IPS-18c (cell line): ENCODE data around the gene GTPBP10.
A peak's percentile ranks its signal among the peaks of the same experiment; 100 is the strongest.
"Not testable (repeated sequence)": the region's sequence is repeated elsewhere in the genome, so short reads cannot be mapped to it uniquely, and the experiment has no call there.

Experiments used
- H3K4me3 ChIP-seq: 2 replicates; pipeline ENCODE4 v1.7.0; 2013; ENCODE audit warnings: low read depth, mild to moderate bottlenecking, low read length, moderate library complexity; ENCODE audit not compliant: insufficient read depth
- H3K9me3 ChIP-seq: one replicate; pipeline ENCODE4 v1.6.1; 2013; ENCODE audit warnings: mild to moderate bottlenecking, low read length, moderate library complexity; ENCODE audit not compliant: control insufficient read depth, insufficient read depth

The GTPBP10 gene

DNA sequence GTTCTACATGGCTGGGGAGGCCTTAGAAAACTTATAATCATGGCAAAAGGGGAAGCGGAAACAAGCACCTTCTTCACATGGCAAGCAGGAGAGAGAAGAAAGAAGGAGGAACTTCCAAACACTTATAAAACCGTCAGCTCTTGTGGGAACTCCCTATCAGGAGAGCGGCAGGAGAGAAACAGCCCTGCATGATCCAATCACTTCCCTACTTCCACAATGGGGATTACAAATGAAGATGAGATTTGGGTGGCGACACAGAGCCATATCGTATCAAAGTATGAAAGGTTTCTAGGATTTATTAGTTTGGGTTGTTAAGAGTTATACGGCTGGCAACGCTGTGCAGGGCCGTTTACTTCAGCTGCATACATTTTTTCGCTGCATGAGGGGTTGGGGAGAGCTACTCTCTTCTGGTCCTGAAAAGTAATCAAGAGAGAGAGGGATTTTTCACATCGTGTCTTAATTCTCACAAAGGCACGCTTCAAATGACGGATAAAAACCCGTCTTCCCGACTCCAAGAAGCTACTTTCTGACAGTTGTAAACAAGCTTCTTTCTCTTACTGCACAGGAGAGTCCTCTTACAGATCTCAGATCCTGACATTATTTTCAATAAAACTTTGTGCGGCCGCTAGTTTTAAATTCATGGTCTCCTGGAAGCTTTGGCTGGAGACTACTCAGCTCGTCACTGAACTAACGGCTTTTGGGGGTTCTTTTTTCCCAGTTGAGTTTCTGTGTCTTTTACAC lies 751 bp upstream of the GTPBP10 start:
- Histone ChIP-seq H3K9me3 (peaks cover 3% of the 10 kb centered on the region), H3K4me3 (peak overlapping the region; percentile 99)

- Histone ChIP-seq H3K4me3 (no peak overlapping the region), H3K9me3 (peaks cover 3% of the 10 kb centered on the region)
Observed at GRCh38 chr7:90347759-90348158, 1.2 kb downstream of the GTPBP10 start.

DNA sequence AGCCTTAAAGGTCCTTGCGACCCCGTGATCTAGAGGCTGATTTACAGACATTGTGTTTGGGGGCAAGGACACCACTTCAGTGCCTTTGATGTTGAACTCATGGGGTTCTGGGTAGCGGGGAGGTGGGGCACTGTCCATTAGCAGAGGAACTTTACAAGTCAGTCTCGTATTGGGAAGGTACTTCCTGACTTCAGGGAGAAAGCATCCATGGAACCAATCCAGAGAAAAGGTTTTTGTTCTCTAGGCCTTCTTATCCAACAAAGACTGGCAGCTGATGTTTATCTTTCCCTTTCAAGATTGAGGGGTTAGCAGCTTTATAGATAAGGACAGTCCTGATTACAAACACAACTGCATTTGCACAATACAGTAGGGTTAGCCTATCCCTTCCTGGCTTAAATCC lies 2.8 kb downstream of the GTPBP10 start:
- Histone ChIP-seq H3K4me3 (no peak overlapping the region), H3K9me3 (peaks cover 3% of the 10 kb centered on the region)

GRCh38 chr7:90350032-90350431 lies 3.5 kb downstream of the GTPBP10 start:
- H3K4me3 ChIP-seq, H3K9me3 ChIP-seq: not testable (repeated sequence)

DNA sequence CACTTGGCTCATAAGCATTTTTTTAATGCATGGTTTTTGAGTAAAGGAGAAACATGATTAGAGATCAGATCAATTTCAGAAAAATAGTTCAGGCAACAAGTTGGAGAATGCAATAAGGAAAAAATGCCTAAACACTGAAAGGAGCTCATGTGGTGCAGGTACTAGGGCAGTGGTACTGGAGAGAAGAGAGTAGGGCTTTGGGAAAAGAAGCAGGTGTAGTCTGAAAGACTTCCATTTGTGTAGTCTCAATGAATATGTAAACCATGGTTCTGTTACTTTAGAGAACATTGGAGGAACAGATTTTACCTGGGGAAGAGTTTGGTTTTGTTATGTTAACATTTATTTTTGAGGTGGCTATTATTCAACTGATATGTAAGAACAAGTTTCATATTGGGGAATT lies 5.5 kb downstream of the GTPBP10 start:
- Histone ChIP-seq H3K4me3 (no peak overlapping the region), H3K9me3 (peaks cover under 1% of the 10 kb centered on the region)

DNA sequence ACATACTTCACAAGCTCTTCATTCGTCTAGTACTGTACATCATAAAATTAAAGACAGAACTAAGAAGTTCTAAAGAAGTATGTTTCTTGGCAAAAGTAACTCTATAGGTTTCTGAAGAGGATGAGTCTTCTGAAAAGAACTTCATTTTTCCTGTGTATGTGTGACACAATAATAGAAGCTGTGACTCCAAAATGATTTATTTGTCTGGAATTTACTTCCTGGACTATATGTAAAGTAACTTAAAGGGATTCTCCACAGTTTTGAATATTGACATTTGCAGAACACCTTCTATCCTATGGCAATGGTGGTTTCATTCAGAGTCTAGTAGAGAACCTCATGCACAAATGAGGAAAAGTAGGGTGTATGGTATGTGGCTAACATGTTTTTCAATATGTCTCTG lies 36.9 kb downstream of the GTPBP10 start:
- no peaks in the 10 kb centered on the region for H3K9me3 ChIP-seq
- no peak overlapping the region for H3K4me3 ChIP-seq

DNA sequence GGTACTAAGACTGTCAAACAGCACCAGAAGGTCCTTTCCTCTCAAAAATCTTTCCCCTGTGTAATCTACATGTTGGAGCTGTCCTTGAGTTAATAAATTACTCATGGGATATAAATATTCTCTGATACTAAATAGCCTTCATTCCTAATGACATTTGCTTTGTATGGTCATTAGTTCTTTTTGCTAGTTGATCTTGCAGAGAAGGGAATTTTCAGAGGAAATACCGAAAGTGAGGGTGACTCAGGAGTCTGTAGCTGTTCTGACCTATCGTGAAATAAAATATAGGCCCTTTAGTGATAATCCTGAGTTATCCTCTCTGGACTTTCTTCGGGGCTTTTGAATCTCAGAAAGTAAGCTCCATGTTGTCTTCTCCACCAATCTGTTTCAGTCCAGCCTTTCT lies 37.3 kb downstream of the GTPBP10 start:
- H3K9me3 ChIP-seq = no peaks in the 10 kb centered on the region
- H3K4me3 ChIP-seq = no peak overlapping the region

DNA sequence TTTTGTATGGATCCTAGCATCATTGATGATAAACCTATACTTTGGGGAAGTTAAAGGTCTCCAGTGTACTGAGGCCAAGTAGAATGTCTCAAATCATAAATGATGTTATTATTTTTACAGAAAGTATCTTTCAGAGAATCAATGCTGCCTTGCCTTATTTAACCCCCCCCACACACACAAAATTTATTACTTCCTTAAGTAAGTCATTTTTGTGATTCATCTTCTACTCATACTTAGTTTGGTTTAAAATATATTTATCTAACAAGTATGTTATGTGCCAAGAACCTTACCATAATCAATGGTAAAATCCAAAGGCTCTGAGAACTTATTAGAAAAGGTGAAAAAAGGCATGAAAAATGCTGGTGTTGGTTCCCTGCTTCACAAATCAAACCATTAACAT lies 37.9 kb downstream of the GTPBP10 start:
- no peak overlapping the region for H3K4me3 ChIP-seq
- H3K9me3 ChIP-seq = no peaks in the 10 kb centered on the region

DNA sequence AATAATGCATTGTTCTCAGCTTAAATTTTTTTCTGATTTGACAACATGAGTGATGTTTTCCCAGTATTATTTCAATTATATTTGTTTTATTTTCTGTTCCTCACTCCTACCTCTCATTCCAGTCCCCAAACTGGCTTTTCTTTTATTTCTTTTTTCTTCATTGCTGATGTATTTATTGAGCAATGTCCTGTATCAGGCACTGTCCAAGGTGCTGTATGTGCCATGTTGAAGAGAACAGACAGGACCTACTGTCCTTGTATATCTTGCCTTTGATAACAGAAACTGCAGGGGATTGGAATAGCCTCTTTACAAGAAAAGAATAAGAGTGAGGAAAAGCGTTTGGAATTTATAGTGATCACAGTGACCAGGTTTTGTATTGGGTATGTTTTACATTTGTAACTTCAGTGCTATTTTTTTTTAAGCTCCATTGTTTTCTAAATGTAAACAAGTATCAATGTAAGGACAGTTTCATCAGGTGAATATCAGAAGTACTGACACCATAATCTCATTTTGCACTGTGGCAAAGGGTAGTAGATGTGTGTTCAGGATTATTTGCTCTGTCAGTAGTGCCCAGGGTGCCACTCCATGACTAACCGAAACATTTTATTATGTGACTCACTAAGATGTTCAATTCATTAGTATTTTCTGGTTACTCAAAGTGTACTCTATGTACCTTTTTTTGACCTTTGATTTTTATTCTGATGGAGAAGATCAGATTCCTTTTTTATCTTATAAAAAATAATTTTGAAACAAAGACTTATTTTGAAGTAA lies 41.1 kb downstream of the GTPBP10 start:
- H3K9me3 ChIP-seq = no peaks in the 10 kb centered on the region
- H3K4me3 ChIP-seq = no peak overlapping the region

DNA sequence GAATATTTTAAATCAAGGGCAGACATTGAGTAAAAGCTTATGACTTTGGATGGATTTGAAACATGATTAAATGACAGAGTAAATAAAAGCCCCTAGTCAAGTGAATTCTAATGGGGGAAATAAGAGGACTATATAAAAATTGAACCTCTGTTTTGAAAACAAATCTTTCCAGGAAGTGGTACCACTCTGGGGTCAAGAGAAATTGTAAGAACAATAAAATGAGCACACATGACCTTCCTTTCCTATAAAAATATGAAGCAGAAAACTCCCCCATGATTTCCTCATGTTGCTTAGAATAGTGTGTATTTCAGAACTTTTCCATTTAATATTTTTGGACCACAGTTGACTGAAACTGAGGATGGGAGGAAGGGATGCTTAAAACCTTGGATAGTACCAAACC lies 44.4 kb downstream of the GTPBP10 start:
- H3K4me3 ChIP-seq = no peak overlapping the region
- no peaks in the 10 kb centered on the region for H3K9me3 ChIP-seq

- Histone ChIP-seq H3K4me3 (no peak overlapping the region), H3K9me3 (no peaks in the 10 kb centered on the region)
Observed at GRCh38 chr7:90391488-90391887, 45.0 kb downstream of the GTPBP10 start.

- H3K9me3 ChIP-seq = no peaks in the 10 kb centered on the region
- H3K4me3 ChIP-seq = no peak overlapping the region
Observed at GRCh38 chr7:90396420-90396819, 49.9 kb downstream of the GTPBP10 start.

- no peak overlapping the region for H3K4me3 ChIP-seq
- no peaks in the 10 kb centered on the region for H3K9me3 ChIP-seq
Observed at GRCh38 chr7:90401989-90402388, 55.5 kb downstream of the GTPBP10 start.

DNA sequence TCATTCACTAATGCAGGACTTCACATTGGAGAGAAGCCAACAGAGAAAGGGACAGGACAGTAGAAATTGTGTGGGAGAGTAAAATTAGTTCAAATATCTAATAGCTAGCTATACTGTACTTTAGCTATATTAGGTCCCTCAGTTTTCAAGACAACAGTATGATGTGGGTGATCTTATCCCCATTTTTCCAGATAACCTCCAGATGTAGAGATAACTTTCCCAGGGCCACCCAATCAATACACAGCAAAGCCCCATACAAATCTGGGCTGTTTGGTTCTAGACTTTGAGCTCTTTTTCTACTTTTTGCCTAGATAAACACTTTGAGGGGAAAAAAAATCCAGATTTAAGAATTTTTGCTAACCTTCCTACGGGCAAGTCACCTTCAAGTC lies 56.3 kb downstream of the GTPBP10 start:
- H3K9me3 ChIP-seq = no peaks in the 10 kb centered on the region
- H3K4me3 ChIP-seq = peak overlapping the region; percentile 67

GRCh38 chr7:90403174-90404113 lies 56.9 kb downstream of the GTPBP10 start, which contains the start of gene CLDN12:
CLDN12 (plus strand) TSS chr7:90403461; CDS start chr7:90412677, 9,216 bp downstream.
- H3K4me3 ChIP-seq = peak within 1 kb of the TSS; percentile 67

DNA sequence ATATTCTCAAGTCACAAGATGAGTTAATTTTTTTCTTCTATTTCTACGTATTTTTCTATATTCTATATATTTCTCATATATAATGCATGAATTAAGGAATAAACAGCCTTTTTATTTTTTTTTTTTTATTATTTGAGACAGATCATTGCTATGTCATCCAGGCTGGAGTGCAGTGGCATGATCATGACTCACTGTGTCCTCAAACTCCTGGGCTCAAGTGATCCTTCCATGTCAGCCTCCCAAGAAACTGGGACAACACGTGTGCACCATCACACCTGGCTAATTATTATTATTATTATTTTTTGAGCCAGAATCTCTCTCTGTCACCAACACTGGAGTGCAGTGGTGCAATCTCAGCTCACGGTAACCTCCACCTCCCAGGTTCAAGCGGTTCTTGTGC lies 58.3 kb downstream of the GTPBP10 start:
- H3K4me3 ChIP-seq = no peak overlapping the region
- H3K9me3 ChIP-seq = no peaks in the 10 kb centered on the region

More at GRCh38 chr7:90403174-90404113, 56.9 kb downstream of the GTPBP10 start, which contains the start of gene CLDN12:
- H3K9me3 ChIP-seq = no peaks in the 10 kb centered on the region

DNA sequence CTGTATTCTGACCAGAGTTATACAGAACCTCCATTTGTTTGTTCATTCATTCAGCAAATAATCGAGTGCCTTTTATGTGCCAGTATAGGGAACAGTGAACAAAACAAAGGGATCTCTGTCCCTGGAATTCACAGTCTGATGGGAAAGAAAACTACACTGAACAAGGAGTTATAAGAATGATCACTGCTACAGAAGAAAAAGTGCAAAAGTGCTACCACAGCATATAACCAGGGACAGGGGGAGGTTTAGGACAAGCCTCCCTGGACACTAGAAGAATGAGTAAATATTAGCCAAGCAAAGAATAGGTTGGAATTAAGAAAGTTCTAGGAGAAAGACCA lies 60.9 kb downstream of the GTPBP10 start:
- no peaks in the 10 kb centered on the region for H3K9me3 ChIP-seq
- no peak overlapping the region for H3K4me3 ChIP-seq
